Stimulated activated CD4-positive, alpha-beta T cell treated with anti-CD3 and anti-CD28 coated beads, Interleukin-4, amount 100 ng/mL, for 48 hours (primary cell): Measurements from ENCODE around the gene TBATA.

Experiments used
- DNase-seq, 2 donors: peaks; one replicate each; pipeline ENCODE4 v3.0.0-alpha.2; 2020; ENCODE audit warnings: low read depth in 2 of 2

Gene TBATA

DNA sequence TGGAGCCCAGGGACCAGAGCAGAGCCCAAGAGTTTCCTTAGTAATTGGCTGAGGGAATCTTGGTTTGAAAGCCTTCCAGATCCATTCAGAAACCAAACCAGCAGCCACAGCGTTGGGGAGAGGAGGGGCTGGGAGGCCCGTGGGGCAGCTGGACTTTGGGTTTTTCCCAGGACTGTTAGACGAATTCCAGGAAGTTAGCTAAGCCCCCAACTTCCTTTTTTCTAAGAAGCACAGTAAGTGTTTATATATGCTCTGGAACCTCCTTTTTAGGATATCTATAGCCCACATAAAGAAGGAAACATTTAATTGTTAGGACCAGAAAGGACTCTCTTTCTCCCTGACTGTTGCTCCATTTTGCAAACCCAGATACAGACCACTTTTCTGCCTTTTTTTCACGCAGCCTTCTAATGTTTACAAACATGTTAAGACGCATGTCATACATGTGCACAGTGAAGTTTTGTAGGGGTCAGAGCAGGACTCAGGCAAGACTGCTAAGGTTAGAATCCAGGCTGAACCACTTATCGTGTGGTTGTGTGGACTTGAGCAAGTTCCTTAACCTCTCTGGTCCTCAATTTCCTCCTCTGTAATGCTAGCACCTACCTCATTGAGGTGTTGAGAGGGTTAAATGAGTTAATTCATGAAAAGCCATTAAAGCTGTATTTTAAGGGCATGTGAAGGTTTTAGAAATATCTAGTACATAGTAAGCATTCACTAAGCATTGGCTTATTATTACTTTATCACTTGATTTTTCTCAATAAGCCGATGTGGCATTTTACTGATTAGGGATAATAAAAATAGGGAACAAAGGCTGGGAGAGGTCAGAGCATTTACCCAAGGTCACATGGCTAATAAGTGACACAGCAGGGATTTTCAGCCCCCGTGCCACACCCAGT is 42.4 kb downstream of the TBATA start:
- no peak for DNase-seq

DNA sequence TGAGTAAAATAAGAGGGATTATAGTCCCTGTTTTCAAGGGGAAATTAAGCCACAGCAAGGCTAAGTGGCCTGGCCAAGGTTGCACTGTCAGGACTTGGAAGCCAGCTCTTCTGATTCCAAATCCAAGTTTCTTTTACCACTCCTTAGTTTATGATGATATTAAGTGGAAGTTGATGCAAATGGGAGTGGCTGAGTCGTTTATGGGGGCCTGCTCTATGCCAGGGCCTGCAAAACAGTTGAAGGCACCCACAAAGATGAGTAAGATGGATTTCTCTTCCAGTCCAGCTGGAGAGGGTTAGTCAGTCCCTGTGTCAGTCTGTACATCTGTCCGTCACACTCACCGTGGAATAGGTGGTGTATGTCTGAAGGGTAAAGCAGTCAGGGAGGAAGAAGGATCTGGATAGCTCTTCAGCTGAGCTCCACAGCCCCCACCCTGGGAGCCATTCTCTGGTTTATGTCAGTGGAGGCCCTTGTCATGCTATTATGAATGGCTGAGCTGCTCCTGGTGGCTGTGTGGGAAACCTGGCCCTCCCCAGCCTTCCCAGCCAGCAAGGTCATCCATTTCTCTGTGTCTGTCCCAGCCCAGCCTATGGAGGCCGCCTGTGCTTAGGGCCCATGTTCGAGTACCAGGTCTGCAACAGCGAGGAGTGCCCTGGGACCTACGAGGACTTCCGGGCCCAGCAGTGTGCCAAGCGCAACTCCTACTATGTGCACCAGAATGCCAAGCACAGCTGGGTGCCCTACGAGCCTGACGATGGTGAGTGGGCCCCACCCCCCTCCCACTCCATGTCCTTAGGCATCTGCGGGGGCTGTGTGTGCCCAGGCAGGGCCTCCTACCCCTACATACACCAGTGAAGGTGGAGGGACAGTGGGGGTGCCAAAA is 44.5 kb downstream of the TBATA start:
- DNase-seq: no peak

DNA sequence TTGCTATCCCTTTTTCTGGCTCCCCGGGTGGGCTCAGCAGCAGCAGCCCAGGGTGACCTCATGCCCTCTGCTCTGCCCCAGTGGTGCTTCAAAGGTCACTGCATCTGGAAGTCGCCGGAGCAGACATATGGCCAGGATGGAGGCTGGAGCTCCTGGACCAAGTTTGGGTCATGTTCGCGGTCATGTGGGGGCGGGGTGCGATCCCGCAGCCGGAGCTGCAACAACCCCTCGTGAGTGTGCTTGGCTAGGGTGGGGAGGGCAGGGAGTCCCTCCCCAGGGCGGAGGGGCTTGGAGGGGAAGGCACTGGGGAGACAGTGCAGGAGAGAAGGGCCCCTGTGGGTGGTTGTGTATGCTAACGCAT is 46.4 kb downstream of the TBATA start:
- DNase-seq: no peak

DNA sequence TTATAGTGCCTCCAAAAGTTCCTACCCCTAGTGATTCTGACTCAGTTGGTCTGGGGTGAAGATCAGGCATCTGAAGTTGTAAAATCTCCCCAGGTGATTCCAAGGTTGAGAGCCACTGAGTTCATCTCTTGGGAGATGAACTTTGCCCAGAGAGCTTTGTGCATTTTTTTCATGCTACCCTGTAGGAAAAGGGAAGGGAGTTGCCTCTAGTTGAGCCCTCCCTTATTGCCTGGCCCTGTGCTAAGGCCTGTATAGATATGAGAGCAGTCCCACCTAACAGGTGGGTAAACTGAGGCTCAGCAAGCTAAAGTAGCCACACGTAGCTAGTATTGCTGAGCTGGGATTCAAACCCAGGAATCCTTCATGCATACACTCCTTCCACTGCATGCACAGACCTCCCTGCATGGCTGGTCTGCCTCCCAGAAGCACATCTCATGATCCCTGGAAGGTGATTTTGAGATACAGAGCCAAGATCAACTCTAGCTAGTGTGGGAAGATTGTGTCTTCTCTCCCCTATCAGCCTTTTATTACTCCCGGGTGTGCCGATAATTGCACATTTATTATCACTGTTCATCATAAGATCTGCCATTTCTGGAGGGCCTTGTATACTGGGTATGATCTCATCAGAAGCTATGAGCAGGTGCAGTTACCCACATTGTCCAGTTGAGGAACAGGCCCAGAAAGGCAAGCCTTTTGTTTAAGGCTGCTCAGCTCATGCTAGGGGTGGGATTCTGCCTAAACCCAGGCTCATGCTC is 47.0 kb downstream of the TBATA start:
- no peak for DNase-seq

DNA sequence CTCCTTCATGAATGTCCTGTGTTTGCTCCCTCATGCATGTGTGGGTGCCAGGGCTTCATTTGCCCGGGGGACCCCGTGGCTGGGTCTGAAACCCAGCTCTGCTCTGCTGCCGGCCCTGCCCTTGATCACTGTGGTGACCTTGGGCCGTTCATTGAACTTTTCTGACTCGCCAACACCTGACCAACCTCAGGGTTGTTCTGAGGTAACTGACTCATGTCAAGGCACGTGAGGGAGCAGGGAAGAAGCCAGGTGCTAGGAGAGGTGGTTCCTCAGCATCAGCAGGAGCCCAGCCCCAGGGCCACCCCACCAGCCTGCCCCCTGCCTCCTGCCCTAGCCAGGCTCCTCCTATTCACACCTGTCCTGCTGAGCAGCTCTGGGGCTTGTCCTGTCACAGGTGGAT is 47.9 kb downstream of the TBATA start:
- DNase-seq: no peak

DNA sequence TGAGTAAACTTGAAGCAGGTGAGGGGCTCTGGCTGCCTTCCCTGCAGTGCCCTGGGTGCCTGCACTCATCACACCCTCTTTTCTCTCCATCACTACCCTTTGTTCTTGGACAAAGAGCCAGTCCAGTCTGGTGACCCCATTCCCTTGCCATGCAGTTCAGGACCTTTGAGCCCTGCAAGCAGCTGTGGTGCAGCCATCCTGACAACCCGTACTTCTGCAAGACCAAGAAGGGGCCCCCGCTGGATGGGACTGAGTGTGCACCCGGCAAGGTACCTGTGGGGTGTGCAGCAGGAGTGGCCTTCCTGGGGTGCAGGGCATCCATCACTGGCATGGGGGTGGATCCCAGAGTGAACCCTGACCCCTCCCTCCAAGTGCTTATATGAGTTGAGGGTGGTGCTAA is 48.7 kb downstream of the TBATA start:
- no peak for DNase-seq

DNA sequence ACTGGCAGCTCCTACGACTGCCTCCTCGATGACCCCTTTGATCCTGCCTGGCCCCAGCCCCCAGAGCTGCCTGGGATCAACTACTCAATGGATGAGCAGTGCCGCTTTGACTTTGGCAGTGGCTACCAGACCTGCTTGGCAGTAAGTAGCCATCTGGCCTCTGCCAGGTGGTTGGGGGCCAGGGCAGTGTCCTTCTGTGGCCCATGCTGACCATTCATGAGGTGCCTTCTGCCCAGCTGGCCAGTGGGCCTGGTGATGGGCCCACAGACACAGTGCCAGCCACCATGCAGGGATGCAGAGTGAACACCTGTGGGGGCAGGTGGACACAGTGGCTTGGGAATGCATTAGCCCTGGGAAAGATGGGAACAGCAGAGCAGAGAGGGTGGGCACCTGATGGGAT is 50.0 kb downstream of the TBATA start:
- no peak for DNase-seq

DNA sequence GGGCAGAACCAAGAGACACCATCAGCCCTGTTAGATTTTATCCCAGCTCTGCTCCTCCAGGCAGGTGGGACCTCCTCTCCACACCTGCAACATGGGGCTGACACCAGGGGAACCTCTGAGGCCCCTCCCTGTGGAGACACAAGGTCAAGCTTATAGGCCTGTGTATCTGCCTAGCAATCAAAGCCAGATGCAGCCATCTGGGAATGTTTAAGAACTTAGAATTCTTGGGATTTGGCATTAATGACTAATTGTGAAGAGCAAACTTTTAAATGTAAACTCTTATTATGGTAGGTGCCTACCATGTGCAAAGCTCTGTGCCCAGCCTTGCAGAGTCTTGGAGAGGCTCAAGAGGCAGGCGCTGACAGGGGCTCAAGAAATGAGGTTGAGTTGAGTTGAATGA is 52.1 kb downstream of the TBATA start:
- DNase-seq: no peak

DNA sequence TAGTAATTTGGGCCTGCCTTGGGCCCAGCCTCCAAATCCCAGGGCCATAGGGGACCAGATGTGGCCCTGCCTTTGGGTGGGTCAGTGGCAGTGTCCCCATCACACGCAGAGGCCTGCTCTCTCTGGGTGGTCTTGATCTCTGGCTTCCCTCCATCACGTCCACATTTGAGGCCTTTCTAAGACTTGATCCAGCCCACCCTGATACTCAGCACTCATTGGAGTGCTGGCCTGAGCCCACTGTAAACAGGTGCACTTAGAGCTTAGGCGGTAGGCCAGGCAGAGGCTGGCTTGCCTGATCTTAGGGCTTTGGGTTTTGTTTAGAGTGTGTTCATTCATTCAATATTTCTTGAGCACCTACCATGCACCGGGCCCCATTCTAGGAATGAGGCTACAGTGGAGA is 52.6 kb downstream of the TBATA start:
- DNase-seq: no peak

DNA sequence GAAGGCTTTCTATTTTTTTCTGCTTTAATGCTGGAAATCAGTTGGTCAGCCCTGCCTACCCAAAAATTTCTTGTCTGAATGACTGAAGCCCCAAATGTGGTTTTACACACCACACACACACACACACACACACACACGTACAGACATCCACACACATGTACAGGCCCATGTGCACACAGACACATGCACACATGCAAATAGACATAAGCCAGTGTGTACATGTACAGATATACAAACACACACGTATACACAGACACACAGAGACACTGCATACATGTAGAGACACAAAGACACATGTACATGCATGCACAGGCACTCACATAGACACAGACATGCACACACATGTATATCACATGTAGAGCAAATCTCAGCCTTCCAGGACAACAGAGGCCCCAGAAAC is 54.2 kb downstream of the TBATA start:
- DNase-seq: no peak

DNA sequence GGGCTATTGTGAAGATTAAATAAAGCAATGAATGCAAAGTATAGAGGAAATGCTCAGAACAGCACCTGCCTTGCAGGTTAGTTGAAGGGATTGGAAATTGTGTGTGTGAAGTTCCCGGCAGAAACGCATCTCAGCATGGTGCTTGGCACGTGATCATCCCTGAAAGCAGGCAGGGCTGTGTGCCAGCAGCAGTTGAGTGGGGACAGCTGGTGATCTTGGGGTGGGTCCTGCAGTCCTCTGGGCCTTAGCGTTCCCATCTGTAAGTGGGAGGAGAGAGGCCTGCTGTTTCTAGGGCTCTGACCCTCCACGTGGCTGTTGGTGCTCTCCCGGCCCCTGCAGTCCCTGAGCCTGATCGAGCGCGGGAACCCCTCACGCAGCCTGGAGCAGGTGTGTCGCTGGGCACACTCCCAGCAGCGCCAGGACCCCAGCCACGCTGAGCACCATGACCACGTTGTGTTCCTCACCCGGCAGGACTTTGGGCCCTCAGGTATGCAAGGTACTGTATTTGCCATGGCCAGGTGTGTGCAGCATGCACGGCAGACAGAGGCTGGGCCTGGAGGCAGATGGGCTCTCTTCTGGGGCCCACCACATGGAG is 55.3 kb downstream of the TBATA start:
- no peak for DNase-seq

DNA sequence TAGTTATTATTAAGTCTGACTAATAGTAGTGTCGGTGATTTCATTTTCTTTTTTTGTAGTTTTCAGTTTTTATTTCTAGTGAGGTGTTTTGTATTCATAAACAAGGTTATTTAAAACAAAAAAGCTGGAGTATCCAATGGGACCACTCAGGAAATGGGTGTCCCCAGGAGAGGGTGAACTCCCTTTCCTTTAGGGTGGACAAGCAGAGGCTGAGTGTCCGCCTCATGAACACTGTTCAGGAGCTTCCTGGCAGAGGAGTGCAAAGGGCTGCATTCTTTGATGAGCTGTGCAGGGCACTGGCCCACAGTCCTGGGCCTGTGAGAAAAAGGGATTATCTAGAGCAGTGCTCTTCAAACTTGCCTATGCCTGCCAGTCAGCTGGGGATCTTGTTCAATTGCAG is 56.8 kb downstream of the TBATA start:
- DNase-seq: no peak

DNA sequence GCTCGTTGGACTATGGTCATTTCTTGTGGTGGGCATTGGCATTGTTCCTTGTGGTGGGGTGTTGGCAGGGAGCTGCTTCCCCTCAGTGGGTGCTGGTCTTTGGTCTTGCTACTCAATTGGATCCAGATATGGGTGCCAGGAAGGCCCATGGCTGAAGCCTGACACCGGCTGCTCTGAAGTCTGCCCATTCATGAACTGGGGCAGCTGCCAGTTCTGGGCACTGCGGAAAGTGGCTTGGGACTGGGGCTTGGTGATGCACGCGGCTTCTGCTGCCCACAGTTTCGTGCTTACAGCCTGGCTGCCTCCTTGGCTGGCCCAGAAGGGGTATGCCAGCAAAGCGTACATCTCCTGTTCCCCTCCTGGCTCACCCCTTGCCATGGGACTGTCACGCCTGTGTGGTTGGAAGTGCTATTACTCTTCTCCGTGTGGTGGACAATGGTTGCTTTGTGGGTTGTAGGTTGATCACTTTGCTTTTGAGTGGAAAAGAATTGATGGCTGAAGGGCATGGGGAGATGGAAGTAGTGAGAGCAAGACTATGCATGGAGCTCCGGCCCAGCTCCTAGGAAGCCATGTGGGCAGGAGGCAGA is 58.2 kb downstream of the TBATA start:
- no peak for DNase-seq

DNA sequence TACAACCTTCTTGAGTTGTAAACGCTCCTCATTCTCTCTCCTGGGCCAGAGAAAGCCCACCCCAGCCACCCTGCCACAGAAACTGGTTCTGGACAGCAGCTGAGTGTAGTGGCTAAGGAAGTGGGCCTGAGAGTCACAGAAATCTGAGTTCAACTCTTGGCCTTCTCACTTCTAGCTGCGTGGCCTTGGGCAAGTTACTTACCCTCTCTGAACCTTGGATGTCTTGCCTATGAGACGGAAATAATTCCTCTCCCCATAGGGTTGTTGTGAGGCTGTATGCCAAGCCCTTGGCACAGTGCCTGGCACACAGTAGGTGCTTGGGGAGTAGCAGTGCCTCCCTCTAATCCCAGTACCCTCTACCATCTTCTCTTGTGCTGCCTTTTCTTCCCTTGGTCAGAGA is 61.4 kb downstream of the TBATA start:
- no peak for DNase-seq

DNA sequence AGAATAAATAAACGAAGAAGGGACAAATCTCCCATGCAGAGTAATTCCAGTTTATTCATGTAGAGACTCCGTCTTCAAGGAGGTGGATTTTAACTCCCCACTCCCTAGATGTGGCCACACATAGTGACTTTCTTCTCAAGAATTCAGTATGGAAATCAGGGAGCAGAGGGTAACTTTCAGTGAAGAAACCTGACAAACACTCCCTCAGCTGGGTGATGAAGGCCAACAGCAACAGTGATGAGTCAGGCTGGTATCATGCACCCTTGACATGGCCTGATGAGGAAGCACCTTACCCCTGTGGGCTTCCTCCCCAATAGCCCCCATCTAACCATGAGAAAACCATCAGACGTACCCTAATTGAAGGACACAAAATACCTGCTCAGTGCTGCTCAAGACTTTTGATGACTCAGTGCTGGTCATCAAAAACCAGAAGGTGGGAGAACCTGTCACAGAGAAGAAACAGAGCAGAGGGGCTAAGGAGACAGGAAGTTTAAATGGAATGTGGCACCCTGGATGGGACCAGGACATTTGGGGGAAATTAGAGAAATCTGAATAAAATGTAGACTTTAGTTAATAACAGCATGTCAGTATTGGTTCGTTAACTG is 62.3 kb downstream of the TBATA start:
- no peak for DNase-seq
